Heart right ventricle (tissue), 16 donors: ENCODE results near the gene BCAS4. TPM values are rescaled to one million over a fixed set of nuclear protein-coding genes. Genes with fewer than 3 reads are reported as not detected.
A peak's percentile ranks its signal among the peaks of the same experiment; 100 is the strongest.

Experiments used
- ATAC-seq, 8 donors: fragments of 200-7000 bp; cut with Tn5 transposase; one replicate each; pipeline ENCODE4 v1.9.1; 2020; ENCODE audit warnings: mild to moderate bottlenecking in 8 of 8, moderate library complexity in 8 of 8, moderate number of reproducible peaks in 1 of 8
- DNase-seq, 2 donors: peaks; one replicate each; pipeline ENCODE4 v3.0.0-alpha.2; 2020
- H3K27ac ChIP-seq, 10 donors: fragments of 200-600 bp; sonication (generic) in 2 of 10; one replicate each; pipeline versions ENCODE4 v1.5.0 to v1.8.0; 2020 to 2022; ENCODE audit warnings: mild to moderate bottlenecking in 3 of 10
- H3K27me3 ChIP-seq, 7 donors: fragments of 200-600 bp; one replicate each; pipeline ENCODE4 v1.8.0; 2021 to 2022; ENCODE audit warnings: mild to moderate bottlenecking in 2 of 7
- H3K36me3 ChIP-seq, 9 donors: fragments of 200-600 bp; sonication (generic) in 1 of 9; one replicate each; pipeline versions ENCODE4 v1.5.0 to v1.8.0; 2020 to 2022; ENCODE audit warnings: mild to moderate bottlenecking in 2 of 9
- H3K4me1 ChIP-seq, 9 donors: fragments of 200-600 bp; sonication (generic) in 1 of 9; one replicate each; pipeline versions ENCODE4 v1.5.0 to v1.8.0; 2020 to 2022; ENCODE audit warnings: mild to moderate bottlenecking in 4 of 9
- H3K4me3 ChIP-seq, 10 donors: fragments of 200-600 bp; sonication (generic) in 2 of 10; one replicate each; pipeline versions ENCODE4 v1.5.0 to v1.8.0; 2020 to 2022; ENCODE audit warnings: mild to moderate bottlenecking in 7 of 10, moderate library complexity in 2 of 10
- H3K9me3 ChIP-seq, 11 donors: fragments of 200-600 bp in 10 of 11; sonication (generic) in 2 of 11; one replicate each; pipeline versions ENCODE4 v1.5.0 to v1.8.0; 2013 to 2022; ENCODE audit warnings: mild to moderate bottlenecking in 2 of 11, control low read depth in 1 of 11, moderate library complexity in 1 of 11
- WGBS, 2 donors: extraction: QIAGEN DNeasy Blood & Tissue Kit; methylation state at CpG; one replicate each; pipeline ENCODE4 v1.1.7; 2013; ENCODE audit warnings: inconsistent platforms in 1 of 2; 5-methylcytosine and 5-hydroxymethylcytosine counted together
- intact Hi-C, 10 donors: fragments of 100-400 bp; cut with DNase I; formaldehyde crosslinking; loops; one replicate each; pipeline versions ENCODE4 v1.11.1 to v1.14.2; 2022
- polyA plus RNA-seq, 2 donors: library from polyadenylated mRNA; stranded (reverse); fragments of 200-250 nt; gene quantifications; one replicate each; pipeline ENCODE4 v1.2.3, GENCODE V29; 2013
- total RNA-seq, 10 donors: library from RNA; stranded (reverse); fragmentation: NEBNext Ultra II Directional in 3 of 10; extraction: Animal tissue kit (Norgen Biotek cat#: 25700) in 3 of 10; gene quantifications; one replicate each; pipeline versions ENCODE4 v1.2.1 to v1.2.4, GENCODE V29; 2021 to 2023
- TF ChIP-seq, protein P1 (sequence below), 9 donors: fragments of 200-600 bp; sonication (generic) in 2 of 9; IDR thresholded peaks; one replicate each; pipeline versions ENCODE4 v1.5.0 to v1.8.0; 2021 to 2022; ENCODE audit warnings: antibody characterized with exemption in 9 of 9, mild to moderate bottlenecking in 5 of 9, moderate library complexity in 1 of 9
- donor health status: Arrhythmogenic right ventricular cardiomyopathy.
- donor health status: ischemic (EF 13 %, LVEDD 7.1; RV severe dilation, severe dysfunction).
- donor health status: healthy with polysubstance abuse.
- donor health status: DM: no; HTN: yes; CAD: no.
- donor health status: DM: no; HTN: no; CAD: no.
- donor health status: ischemic (EF 25% LVEDD 6.9; RV normal size, moderate dysfunction).
- donor health status: ischemic (EF 25% LVEDD 5.7; RV mildly dilated, moderate dysfunction).
- donor health status: healthy.
- donor health status: DM: yes; HTN: yes; CAD: no.
- donor health status: Ischemic cardiomyopathy.
- donor health status: ischemic (EF 35%, LVEDD 5.7; RV mildly dilated, moderate dysfunction).
- donor health status: nonischemic (EF 11% LVEDD 7.7; RV severe dilation, severe dysfunction).
- donor health status: DM: yes; HTN: yes; CAD: no.
- donor health status: PGD.
- donor health status: ischemic (EF 29% LVEDD 5.4; RV normal size, mild dysfunction).
- donor health status: nonischemic (EF 23%, LVEDD 6.1; RV moderate dilation, normal function).

BCAS4 gene
- total and polyA plus RNA-seq, 12 donors = 0.54 to 3.6 (median 2.2) TPM

DNA sequence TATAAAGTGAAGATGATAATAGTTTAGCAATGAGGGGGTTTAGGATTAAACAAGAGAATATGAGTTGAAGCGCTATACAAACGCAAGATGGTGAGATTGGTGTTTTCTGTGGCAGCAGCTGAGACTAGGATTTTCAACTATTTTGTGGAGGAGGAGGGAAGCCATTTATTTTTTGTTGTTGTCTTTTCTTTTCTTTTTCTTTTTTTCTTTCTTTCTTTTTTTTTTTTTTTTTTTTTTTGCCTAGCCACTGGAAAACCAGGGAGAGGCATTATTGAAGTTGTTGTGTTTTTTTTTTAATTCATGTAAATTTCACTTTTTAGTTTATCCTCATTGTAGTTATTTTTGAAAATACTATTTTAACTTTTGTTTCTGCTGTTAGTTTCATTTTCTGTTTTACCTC, 47.6 kb upstream of the BCAS4 start:
- intact Hi-C loops = loop anchor here in 8 of 10 donors (5.0 to 10.0 kb wide), 8 partner anchors 92 to 562 kb away; no protein-coding TSS in a partner anchor
- Histone ChIP-seq H3K4me1 (peaks cover 2 to 60% (median 30%) of the 10 kb centered on the region in 9 donors), H3K9me3 (no peaks in the 10 kb centered on the region), H3K27ac (peak overlapping the region in 1 of 10 donors; percentile 21), H3K36me3 (peaks cover 0 to 4% (median 0%) of the 10 kb centered on the region in 9 donors), H3K4me3 (no peak overlapping the region), H3K27me3 (no peaks in the 10 kb centered on the region)
- ATAC-seq (no peak), DNase-seq (no peak)
- TF ChIP-seq, protein P1, sequence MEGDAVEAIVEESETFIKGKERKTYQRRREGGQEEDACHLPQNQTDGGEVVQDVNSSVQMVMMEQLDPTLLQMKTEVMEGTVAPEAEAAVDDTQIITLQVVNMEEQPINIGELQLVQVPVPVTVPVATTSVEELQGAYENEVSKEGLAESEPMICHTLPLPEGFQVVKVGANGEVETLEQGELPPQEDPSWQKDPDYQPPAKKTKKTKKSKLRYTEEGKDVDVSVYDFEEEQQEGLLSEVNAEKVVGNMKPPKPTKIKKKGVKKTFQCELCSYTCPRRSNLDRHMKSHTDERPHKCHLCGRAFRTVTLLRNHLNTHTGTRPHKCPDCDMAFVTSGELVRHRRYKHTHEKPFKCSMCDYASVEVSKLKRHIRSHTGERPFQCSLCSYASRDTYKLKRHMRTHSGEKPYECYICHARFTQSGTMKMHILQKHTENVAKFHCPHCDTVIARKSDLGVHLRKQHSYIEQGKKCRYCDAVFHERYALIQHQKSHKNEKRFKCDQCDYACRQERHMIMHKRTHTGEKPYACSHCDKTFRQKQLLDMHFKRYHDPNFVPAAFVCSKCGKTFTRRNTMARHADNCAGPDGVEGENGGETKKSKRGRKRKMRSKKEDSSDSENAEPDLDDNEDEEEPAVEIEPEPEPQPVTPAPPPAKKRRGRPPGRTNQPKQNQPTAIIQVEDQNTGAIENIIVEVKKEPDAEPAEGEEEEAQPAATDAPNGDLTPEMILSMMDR (IDR thresholded peaks at IDR 0.05) = no peak
- whole genome bisulfite sequencing, 2 donors = 96 to 97% methylated on average over 2 of the region's 2 CpGs

DNA sequence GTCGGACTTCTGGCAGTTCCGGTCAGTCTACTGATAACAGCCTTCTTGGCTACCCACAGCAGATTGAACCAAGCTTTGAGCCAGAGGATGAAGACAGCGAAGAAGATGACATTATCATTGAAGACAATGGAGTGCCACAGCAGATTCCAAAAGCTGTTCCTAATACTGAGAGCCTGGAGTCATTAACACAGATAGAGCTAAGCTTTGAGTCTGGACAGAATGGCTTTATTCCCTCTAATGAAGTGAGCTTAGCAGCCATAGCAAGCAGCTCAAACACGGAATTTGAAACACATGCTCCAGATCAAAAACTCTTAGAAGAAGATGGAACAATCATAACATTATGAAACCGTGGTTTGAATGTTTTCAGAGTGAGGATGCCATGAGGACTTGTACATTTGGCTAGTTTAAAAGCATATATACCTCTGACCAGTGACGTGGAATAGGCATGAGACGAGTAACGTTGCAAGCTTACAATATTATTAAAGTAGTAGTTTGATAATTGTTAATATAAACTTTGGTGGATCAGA, 44.7 kb upstream of the BCAS4 start:
- Histone ChIP-seq H3K9me3 (no peaks in the 10 kb centered on the region), H3K4me1 (peaks cover 0 to 35% (median 11%) of the 10 kb centered on the region in 9 donors), H3K27me3 (no peaks in the 10 kb centered on the region), H3K27ac (no peak overlapping the region), H3K36me3 (peaks cover 0 to 4% (median 0%) of the 10 kb centered on the region in 9 donors), H3K4me3 (no peak overlapping the region)
- ATAC-seq (peak in 1 of 8 donors; percentile 22), DNase-seq (no peak)
- TF ChIP-seq, protein P1 (IDR thresholded peaks at IDR 0.05) = no peak
- intact Hi-C loops = no loop called here
- WGBS, 2 donors = 72 to 79% methylated on average over 8 of the region's 8 CpGs

DNA sequence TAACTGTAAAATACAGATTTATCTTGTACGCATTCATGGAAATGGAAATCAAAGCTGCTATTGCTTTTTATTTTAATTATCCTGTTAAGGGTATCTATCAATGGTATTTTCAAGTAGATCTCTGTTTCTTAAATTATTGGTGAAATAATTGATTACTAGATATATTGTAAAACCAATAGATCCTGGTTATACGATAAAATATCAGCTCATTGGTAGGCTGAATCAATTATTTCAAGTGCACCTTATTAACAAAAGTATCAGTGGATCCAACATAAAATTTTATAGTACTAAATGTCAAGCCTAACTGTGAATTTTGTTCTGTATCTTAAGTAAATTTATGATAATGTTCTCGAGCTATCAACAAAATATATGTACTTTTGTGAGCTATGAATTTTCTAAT, 41.7 kb upstream of the BCAS4 start:
- peaks cover 0 to 13% (median 0%) of the 10 kb centered on the region in 9 donors for H3K4me1 ChIP-seq
- no peak overlapping the region for H3K27ac ChIP-seq
- no peak overlapping the region for H3K4me3 ChIP-seq
- DNase-seq (no peak), ATAC-seq (no peak)
- intact Hi-C loops = no loop called here
- TF ChIP-seq, protein P1 (IDR thresholded peaks at IDR 0.05) = no peak
- no peaks in the 10 kb centered on the region for H3K27me3 ChIP-seq
- H3K36me3 ChIP-seq = peaks cover 0 to 4% (median 0%) of the 10 kb centered on the region in 9 donors
- WGBS, 2 donors = 94 to 95% methylated on average over 3 of the region's 3 CpGs
- no peaks in the 10 kb centered on the region for H3K9me3 ChIP-seq

DNA sequence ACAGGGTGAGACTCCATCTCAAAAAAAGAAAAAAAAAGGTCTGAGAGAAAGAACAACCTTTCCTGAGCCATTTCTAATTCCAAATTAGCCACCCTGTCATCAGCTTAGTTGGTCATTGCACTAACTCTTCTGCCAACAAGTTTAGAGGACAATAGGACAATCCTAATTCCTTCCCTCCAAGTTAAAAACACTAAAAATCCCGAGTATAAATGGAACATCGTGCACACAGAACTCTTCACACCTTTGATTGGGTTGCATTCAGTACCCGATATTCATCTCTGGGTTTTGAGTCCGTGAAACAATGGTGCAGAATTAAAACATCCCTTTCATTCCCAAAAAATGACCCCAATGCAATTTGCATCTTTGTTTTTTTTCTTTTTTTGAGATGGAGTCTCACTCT, 40.4 kb upstream of the BCAS4 start:
- no peak overlapping the region for H3K27ac ChIP-seq
- no peaks in the 10 kb centered on the region for H3K9me3 ChIP-seq
- H3K4me3 ChIP-seq = no peak overlapping the region
- TF ChIP-seq, protein P1 (IDR thresholded peaks at IDR 0.05) = no peak
- intact Hi-C loops = no loop called here
- peaks cover 0 to 7% (median 0%) of the 10 kb centered on the region in 9 donors for H3K4me1 ChIP-seq
- no peaks in the 10 kb centered on the region for H3K27me3 ChIP-seq
- no peak for DNase-seq
- peaks cover 0 to 4% (median 0%) of the 10 kb centered on the region in 9 donors for H3K36me3 ChIP-seq
- WGBS, 2 donors = 87 to 92% methylated on average over 4 of the region's 4 CpGs
- no peak for ATAC-seq
